HG03175 (cell line): ENCODE results near the gene ARFIP1.
"Not testable (repeated sequence)": the region's sequence is repeated elsewhere in the genome, so short reads cannot be mapped to it uniquely, and the experiment has no call there.

Source experiments
- ATAC-seq: cut with Tn5 transposase; IDR thresholded peaks from one replicate; pipeline ENCODE4 v1.9.1; 2021; ENCODE audit warnings: mild to moderate bottlenecking, moderate library complexity; ENCODE audit not compliant: unreplicated experiment

The ARFIP1 gene

GRCh38 chr4:152779513-152780266 is at the start of gene ARFIP1, which contains the start of gene TIGD4:
ARFIP1 (plus strand) TSS chr4:152779954; CDS start chr4:152829634, 49,680 bp downstream.
TIGD4 (minus strand) TSS chr4:152779730; CDS start chr4:152771004, 8,726 bp downstream.
- peak; percentile 93 for ATAC-seq

DNA sequence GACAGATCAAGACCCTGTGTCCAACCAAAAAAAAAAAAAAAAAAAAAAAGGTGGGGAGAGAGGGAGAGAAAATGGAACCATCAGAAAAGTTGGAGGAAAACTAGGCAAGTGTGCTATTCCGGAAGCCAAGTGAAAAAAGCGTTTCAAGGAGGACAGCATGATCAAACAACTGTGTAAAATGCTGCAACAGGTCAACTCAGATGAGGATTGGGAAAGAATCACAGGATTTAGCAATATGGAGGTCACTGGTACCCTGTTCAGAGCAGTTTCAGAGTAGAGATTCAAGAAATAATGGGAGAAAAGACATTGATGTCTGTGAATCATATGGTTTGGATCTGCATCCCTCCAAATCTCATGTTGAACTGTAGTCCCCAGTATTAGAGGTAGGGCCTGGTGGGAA is 47.8 kb upstream of the ARFIP1 start:
- no peak for ATAC-seq

- ATAC-seq: no peak
Observed at GRCh38 chr4:152734015-152734698, 45.6 kb upstream of the ARFIP1 start.

GRCh38 chr4:152734699-152735050 is 45.1 kb upstream of the ARFIP1 start:
- ATAC-seq: no peak

DNA sequence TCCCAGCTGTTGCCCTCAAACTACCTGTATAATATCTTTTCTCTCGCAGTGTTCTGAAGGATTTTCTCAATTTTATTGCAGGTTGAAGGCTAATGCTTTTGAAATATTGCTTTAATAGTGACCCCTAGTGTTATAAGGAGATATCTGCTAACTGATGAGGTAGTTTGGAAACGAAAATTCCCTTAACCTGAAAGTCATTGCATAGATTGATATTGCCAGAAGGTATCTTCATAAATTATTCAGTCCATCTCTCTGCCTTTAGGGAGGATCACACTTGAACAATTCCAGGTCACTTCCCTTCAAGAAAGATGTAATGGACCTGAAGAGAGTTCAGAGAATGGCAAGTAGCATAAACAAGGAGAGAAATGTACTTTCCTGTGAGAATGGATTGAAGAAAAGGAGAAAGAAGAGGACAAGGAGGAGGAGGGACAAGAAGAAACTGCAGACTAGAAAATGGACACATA is 44.3 kb upstream of the ARFIP1 start:
- peak; percentile 42 for ATAC-seq

DNA sequence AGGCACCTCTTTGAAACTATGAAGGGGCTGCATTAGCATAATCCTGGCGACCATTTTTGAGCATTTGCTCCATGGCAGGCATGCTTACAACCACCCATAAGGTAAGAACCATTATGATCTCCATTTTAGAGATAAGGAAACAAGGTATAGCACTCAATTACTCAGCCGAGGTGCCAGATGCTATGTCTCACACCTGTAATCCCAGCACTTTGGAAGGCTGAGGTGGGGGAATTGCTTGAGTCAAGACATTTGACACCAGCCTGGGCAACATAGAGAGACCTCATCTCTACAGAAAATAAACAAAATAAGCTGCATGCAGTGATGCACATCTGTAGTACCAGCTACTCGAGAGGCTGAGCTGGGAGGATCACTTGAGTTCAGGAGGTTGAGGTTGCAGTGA is 43.8 kb upstream of the ARFIP1 start:
- ATAC-seq: no peak

DNA sequence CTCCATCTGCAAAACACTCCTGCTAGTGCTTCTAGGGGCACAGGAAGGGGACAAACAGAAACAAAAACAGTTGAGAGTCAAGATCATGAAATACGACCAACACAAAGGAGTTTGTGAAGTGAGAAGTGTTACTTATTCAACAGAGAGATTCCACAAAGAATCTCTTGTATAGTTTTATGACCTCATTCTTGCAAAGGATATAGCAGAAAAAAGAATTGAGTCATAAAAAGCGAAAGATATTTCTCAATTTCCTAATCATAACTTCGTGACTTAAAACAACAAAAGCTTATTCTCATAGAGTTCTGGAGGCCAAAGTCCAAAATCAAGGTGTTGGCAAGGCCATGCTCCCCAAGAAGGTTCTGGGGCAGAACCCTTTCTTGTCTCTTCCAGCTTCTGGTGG is 40.9 kb upstream of the ARFIP1 start:
- no peak for ATAC-seq

DNA sequence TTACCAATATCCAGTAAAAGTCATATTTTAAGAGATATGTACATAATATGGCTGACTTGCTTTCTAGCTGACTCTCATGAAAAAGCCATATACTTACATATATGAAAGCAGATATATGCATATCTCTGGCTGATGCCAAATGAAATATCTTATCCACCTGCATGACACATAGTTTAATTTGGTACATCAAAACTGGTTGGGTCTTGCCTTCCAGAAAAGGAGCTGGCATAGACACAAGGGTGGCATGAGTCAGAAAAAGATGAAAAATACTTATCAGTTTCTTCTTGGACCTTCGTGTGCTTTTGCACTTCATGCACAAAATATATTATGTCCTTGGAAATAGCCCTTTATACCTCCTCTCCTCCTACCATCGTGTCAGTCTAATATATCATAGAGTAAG is 32.3 kb upstream of the ARFIP1 start:
- no peak for ATAC-seq

DNA sequence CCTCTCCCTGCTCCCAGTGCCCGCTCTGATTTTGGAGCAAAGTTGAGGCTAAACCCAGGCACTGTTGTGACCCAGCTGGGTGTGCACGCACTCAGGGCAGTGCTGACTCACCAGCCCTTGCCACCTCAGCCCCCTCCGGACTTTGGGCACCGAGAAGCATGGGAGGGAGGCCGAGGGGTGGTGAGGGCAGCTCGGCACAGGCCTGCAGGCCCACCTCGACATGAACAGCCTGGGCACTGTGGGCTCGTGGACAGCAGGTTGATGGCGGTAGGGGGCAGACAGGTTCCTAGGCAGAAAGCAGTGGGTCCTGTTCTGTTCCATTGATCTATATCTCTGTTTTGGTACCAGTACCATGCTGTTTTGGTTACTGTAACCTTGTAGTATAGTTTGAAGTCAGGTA is 31.1 kb upstream of the ARFIP1 start:
- ATAC-seq: no peak

DNA sequence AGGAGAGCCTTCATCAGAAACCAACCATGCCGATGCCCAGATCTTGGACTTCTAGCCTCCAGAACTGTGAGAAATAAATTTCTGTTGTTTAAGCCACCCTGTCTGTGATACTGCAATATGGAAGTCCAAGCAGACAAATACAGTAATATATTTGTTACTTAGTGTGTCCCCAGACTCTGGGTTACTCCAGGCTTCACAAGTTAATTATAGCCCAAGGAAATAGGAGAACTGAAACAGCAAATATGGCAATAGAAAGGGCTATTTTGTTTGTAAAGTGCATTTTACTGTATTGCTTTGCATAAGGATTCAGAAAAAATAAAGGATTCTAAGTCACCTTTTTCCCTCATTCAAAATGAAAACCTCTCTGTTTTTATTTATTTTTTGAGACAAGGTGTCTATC is 16.0 kb upstream of the ARFIP1 start:
- ATAC-seq: no peak

GRCh38 chr4:152765069-152765737 is 14.6 kb upstream of the ARFIP1 start:
- not testable (repeated sequence) for ATAC-seq

DNA sequence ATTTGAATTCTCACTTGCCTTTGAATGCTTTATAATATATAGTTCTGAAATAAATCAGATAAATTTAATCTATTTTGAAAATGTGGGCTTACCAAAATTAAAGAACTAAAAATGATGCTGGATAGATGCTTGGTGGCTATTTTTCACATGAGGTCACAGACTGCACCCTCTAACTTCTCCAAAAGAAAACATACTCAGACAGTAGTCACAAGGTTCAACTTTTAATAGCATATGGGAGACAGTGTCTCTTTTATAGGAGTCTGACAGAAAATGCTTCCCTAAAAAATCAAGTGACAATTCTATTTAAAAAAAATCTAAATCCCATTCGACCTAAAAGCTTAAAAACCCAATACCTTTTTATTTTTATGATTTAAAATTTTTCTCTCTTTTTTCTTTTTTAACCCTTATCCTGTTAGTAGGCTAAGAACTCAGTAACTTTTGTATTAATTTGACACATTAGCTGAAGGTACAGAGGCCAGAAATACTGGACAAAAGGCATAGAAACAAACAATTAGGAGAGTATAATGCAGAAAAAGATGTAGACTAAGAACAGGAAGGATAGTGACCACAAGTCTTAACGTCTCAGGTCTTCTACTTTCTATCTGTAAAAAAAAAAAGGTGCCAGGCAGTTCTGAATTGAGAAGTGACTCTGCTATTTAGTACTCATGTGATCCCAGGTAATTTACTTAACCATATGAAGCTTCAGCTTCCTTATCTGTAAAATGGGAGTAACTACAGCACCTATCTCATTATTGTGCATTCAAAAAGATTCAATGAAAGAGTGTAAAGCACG is 7.8 kb upstream of the ARFIP1 start:
- peak; percentile 95 for ATAC-seq

- ATAC-seq: no peak
Observed at GRCh38 chr4:152773339-152773738, 6.4 kb upstream of the ARFIP1 start.

DNA sequence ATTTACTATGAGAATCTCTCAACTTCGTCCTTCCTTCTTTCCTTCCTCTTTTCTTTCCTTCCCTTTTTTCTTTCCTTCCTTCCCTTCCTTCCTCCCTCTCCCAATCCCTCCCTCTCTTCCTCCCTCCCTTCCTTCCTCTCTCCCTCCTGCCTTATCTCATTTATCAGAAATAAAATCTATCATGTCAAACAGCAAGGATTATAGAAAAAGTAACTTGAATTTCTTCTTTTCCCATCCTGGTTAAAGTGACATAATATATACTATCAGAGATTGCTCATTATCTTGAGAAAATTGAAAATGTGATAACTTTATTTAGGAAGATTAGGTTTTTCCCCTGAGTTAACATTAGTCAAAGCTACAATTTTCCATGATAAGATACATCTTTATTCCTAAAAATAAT is 5.8 kb upstream of the ARFIP1 start:
- ATAC-seq: no peak

DNA sequence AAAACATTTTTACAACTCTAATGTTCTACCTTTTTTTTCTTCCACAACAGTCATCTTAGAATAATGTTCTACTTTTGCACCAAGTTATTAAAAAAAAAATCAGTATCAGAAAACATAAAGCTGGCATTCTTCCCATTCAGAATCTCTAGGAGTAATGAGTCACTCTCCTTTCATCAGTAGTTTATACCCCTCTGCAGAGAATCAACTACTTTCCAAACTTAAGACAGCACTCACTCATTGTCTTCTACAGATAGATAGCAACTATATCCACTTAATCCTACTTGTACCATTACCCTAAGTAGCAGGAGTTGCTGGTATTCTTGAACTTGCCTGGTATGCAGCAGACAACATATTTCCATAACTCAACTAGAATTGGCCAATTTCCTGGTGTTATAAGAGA is 3.4 kb upstream of the ARFIP1 start:
- ATAC-seq: no peak

DNA sequence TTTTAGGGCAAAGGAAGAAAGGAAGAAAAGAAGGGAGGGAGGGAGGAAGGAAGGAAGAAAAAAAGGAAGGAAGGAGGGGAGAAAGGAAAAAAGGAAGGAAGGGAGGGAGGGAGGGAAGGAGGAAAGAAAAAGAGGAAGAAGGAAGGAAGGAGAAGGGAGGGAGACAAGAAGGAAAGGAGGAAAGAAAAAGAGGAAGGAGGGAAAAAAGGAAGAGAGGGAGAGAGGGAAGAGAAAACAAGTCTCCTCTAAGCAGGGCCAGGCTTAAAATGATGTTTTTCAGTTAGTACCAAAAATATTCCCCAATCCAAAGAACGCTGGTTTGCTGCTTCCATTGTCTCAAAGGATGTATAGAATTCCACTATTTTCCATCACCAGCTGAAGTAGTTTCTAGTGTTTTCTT is 2.3 kb upstream of the ARFIP1 start:
- no peak for ATAC-seq

GRCh38 chr4:152778656-152779512 is 870 bp upstream of the ARFIP1 start:
- peak; percentile 22 for ATAC-seq

- peak; percentile 41 for ATAC-seq
Observed at GRCh38 chr4:152780267-152780778, 569 bp downstream of the ARFIP1 start.

DNA sequence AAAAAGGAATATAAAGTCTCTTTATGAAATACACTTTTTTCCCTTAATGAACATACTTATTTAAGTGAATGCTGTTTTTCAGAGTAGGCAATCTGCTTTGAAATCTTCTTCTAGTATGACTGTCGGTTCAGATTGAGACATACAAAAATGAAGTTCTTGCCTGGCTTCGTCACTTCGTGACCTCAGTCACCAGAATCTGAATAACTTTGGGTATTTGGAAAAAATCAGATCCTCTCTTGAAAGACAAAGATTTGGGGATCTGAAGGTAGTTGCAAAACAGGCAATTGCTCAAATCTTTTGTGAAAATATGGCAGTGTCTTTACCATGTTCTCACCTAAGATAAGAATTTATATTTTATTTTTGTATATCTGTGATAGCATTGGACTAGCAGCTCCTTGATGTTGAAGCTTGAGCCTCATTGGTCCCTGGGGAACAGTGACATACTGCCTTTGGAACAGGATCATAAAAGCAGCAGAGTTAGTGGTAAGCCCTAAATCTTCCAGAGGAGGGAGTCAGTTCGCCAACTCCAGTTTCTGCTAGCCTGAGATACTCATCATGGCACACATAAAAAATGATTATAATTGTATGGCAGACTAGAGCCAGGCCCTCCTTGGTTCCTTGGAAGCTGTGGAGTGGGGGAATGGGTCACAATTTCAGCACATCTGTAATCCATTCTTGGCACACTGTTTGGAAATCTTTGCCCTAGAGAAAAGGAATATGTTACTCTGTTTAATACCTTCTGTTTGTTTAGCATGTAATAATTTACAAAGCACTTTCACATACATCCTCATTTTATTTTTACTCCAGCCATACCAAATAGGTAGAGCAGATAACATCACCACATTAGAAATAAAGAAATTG is 5.0 kb downstream of the ARFIP1 start:
- no peak for ATAC-seq
